ENCODE data around the gene ITPR1.

ITPR1 gene

DNA sequence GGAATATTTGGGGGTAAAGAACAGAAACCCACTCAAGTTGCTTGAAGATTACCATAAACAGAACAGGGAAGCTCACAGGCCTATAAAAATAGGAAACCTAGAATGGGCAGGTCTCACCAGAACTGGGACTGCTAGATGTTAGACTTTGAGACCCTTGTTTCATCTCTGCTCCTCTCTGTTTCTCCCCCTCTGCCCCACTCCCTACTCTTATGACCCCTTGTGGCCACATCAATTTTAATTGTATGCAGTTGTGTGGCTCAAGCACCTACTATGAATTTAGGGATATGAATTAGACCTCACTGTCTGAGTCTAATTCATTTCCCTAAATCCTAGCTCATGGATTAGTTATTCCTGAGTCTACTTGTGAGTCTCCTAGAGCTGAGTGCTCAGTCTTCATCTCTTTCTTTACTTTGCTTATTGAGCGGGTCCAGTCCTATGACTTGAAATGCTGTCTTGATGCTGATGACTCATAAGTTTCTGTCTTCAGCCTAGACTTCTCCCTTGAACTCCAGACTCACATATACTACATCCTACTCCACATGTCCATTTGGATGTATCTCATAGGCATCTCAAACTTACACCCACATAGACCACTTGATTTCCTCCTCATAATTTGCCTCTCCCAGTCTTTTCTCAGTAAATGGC is 78.7 kb downstream of the ITPR1 start:
- Histone ChIP-seq H3K4me3 (ENCODE audit: low read depth, low read length) (no peak overlapping the region), H3K9me3 (ENCODE audit: control insufficient read depth, insufficient read depth, low read depth, low read length) (no peaks in the 10 kb centered on the region), H3K4me1 (ENCODE audit: control insufficient read depth, insufficient read depth, low read length) (no peaks in the 10 kb centered on the region), H3K27ac (ENCODE audit: extremely low read depth, low read depth, low read length) (no peak overlapping the region), H3K36me3 (ENCODE audit: control insufficient read depth in 2 of 2, insufficient read depth in 1 of 2, low read length in 2 of 2) (no peaks in the 10 kb centered on the region)
- TF ChIP-seq ZNF76 (tag by site-specific recombination; IDR thresholded peaks at IDR 0.05; ENCODE audit: borderline replicate concordance, low read depth) (no peak), KLF16 (tag by site-specific recombination; IDR thresholded peaks at IDR 0.05) (no peak), ZNF585B (tag by site-specific recombination; IDR thresholded peaks at IDR 0.05) (no peak), ZNF311 (tag by site-specific recombination; IDR thresholded peaks at IDR 0.05; ENCODE audit: borderline replicate concordance) (no peak), ZBTB26 (tag by site-specific recombination; optimal IDR thresholded peaks at IDR 0.05) (no peak), ZNF423 (tag by site-specific recombination; IDR thresholded peaks at IDR 0.05) (no peak), ZNF394 (tag by site-specific recombination; IDR thresholded peaks at IDR 0.05; ENCODE audit: borderline replicate concordance) (no peak), ZNF280D (tag by site-specific recombination; IDR thresholded peaks at IDR 0.05) (no peak), ZIC2 (tag by site-specific recombination; IDR thresholded peaks at IDR 0.05) (no peak), ZNF561 (tag by site-specific recombination; IDR thresholded peaks at IDR 0.05; ENCODE audit: borderline replicate concordance) (no peak), SCRT2 (tag by site-specific recombination; IDR thresholded peaks at IDR 0.05) (no peak), IKZF3 (tag by site-specific recombination; IDR thresholded peaks at IDR 0.05) (no peak), ZNF571 (tag by site-specific recombination; IDR thresholded peaks at IDR 0.05) (no peak), HIC1 (tag by site-specific recombination; IDR thresholded peaks at IDR 0.05) (no peak), ZNF10 (tag by site-specific recombination; IDR thresholded peaks at IDR 0.05) (no peak), ZNF202 (tag by site-specific recombination; IDR thresholded peaks at IDR 0.05; ENCODE audit: borderline replicate concordance) (no peak), ZBTB8A (tag by site-specific recombination; IDR thresholded peaks at IDR 0.05) (no peak)
- TF ChIP-seq, protein P1, sequence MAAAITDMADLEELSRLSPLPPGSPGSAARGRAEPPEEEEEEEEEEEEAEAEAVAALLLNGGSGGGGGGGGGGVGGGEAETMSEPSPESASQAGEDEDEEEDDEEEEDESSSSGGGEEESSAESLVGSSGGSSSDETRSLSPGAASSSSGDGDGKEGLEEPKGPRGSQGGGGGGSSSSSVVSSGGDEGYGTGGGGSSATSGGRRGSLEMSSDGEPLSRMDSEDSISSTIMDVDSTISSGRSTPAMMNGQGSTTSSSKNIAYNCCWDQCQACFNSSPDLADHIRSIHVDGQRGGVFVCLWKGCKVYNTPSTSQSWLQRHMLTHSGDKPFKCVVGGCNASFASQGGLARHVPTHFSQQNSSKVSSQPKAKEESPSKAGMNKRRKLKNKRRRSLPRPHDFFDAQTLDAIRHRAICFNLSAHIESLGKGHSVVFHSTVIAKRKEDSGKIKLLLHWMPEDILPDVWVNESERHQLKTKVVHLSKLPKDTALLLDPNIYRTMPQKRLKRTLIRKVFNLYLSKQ (tag by site-specific recombination; IDR thresholded peaks at IDR 0.05; ENCODE audit: borderline replicate concordance), result no peak
- TF ChIP-seq, protein P2, sequence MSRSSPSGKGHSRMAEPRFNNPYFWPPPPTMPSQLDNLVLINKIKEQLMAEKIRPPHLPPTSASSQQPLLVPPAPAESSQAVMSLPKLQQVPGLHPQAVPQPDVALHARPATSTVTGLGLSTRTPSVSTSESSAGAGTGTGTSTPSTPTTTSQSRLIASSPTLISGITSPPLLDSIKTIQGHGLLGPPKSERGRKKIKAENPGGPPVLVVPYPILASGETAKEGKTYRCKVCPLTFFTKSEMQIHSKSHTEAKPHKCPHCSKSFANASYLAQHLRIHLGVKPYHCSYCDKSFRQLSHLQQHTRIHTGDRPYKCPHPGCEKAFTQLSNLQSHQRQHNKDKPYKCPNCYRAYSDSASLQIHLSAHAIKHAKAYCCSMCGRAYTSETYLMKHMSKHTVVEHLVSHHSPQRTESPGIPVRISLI (tag by site-specific recombination; IDR thresholded peaks at IDR 0.05), result no peak
- POLR2A ChIA-PET, result interaction anchor here (1.6 kb wide), 1 partner anchor 78 kb away, joined by 4 read pairs; the partner anchor contains the start of gene ITPR1
- CTCF ChIA-PET, result interaction anchor here (0.6 to 1.2 kb wide), 2 partner anchors 19 to 268 kb away, joined by 3 read pairs; no protein-coding TSS in a partner anchor

All from HEK293 (cell line).